ENCODE data around the gene PER3. TPM values are rescaled to one million over a fixed set of nuclear protein-coding genes. Genes with fewer than 3 reads are reported as not detected.

The PER3 gene
- total and polyA plus RNA-seq, 10 of the 15 experiments (the other 5 are each of a cell fraction or from before 2014, with no cell fraction given): 0.06 to 0.64 (median 0.13) TPM; not detected in 1

- TF ChIP-seq ZNF592 (IDR thresholded peaks at IDR 0.05) (no peak), HSF1 (IDR thresholded peaks at IDR 0.05; ENCODE audit: low read depth, low read length) (no peak), MTA2 (IDR thresholded peaks at IDR 0.05; ENCODE audit: low read depth) (no peak), NR2F1 (conservative IDR thresholded peaks at IDR 0.05) (no peak), ZNF24 (IDR thresholded peaks at IDR 0.05) (no peak), SMAD1 (IDR thresholded peaks at IDR 0.05; ENCODE audit: low read depth, partially characterized antibody) (no peak)
These were observed 40.7 kb upstream of the PER3 start (continued) for GRCh38 chr1:7743346-7743745.

- H3K36me3 ChIP-seq (ENCODE audit: control insufficient read depth in 2 of 2, insufficient read depth in 2 of 2, low read length in 1 of 2): no peaks in the 10 kb centered on the region
- ChIA-PET CTCF (interaction anchor here (0.9 to 1.2 kb wide), 2 partner anchors 9 to 75 kb away, joined by 3 to 4 read pairs; no protein-coding TSS in a partner anchor), RAD21 (ENCODE audit: unreplicated experiment) (no interaction called here), SMC1A (ENCODE audit: uncharacterized antibody, unreplicated experiment) (no interaction called here), POLR2A (no interaction called here)
- intact Hi-C loops (cut with micrococcal nuclease; ENCODE audit: unreplicated experiment) (no loop called here), in situ Hi-C loops (cut with MboI) (loop anchor here (5.0 kb wide), 1 partner anchor 73 kb away; no protein-coding TSS in a partner anchor)
- no peak overlapping the region for H2AFZ ChIP-seq (ENCODE audit: control insufficient read depth, low read depth, low read length)
- H3K27ac ChIP-seq (ENCODE audit: control insufficient read depth, insufficient read depth): no peak overlapping the region
- H3K4me1 ChIP-seq (ENCODE audit: control insufficient read depth, insufficient read depth, low read length): no peaks in the 10 kb centered on the region
- ATAC-seq (no peak), DNase-seq (ENCODE audit: low read depth, low spot score) (no peak), FAIRE-seq (no peak)
- H3K9me3 ChIP-seq (replicated peaks; ENCODE audit: control insufficient read depth, insufficient read depth, low read length): no peaks in the 10 kb centered on the region
- no peaks in the 10 kb centered on the region for H3K79me2 ChIP-seq (ENCODE audit: control insufficient read depth, insufficient read depth, low read length)
- 43% methylated on average over 9 of the region's 9 CpGs for WGBS (ENCODE audit: insufficient coverage, insufficient replicate concordance, low lambda C conversion rate, missing lambda C conversion rate)
- H4K20me1 ChIP-seq (ENCODE audit: control insufficient read depth, insufficient read depth): no peaks in the 10 kb centered on the region
- H3K4me2 ChIP-seq (ENCODE audit: control insufficient read depth, insufficient read depth): no peak overlapping the region
- H3K4me3 ChIP-seq: no peak overlapping the region
- H3K9ac ChIP-seq (ENCODE audit: control insufficient read depth, insufficient read depth, low read length): no peak overlapping the region
- no TSS peak for BruUV-seq (replicated peaks)
- 0 out of 4 replicates have a peak, but pooled peaks cover 0 to 1% of the 10 kb centered on the region in 2 experiments for H3K27me3 ChIP-seq (replicated peaks in 1 of 2; ENCODE audit: control insufficient read depth in 2 of 2, insufficient read depth in 2 of 2, low read length in 1 of 2)
- TF ChIP-seq ZNF384 (IDR thresholded peaks at IDR 0.05; ENCODE audit: borderline replicate concordance, low read depth, low read length) (no peak), SMARCA5 (IDR thresholded peaks at IDR 0.05) (no peak), ZNF687 (IDR thresholded peaks at IDR 0.05) (no peak), MYC (IDR thresholded peaks at IDR 0.05; ENCODE audit: insufficient read depth, insufficient read length, insufficient replicate concordance, low read length, severe bottlenecking) (no peak), YY1 (IDR thresholded peaks at IDR 0.05; ENCODE audit: low read depth, low read length) (no peak), E2F4 (IDR thresholded peaks at IDR 0.05; ENCODE audit: low read depth, low read length) (no peak)
These were observed 39.2 kb upstream of the PER3 start for GRCh38 chr1:7744882-7745281.
